Activated B cell treated with CpG ODN at 0.5 μM for 24 hours (primary cell): Measurements from ENCODE around the gene DNAH17. TPM values are rescaled to one million over a fixed set of nuclear protein-coding genes. Genes with fewer than 3 reads are reported as not detected.

Experiments
- ATAC-seq: fragments of 200-7000 bp; cut with Tn5 transposase; one replicate; pipeline ENCODE4 v1.10.0; 2021; ENCODE audit warnings: low read depth, mild to moderate bottlenecking, moderate library complexity
- CTCF ChIA-PET: fragments of 350-600 bp; sonication (Branson Sonifier 250); formaldehyde crosslinking; loops from one replicate; lab custom pipeline; 2021; ENCODE audit warnings: antibody characterized with exemption; lab: Charles Lee
- POLR2A ChIA-PET: fragments of 350-600 bp; sonication (Branson Sonifier 250); formaldehyde crosslinking; loops from one replicate; lab custom pipeline; 2021; ENCODE audit warnings: antibody characterized with exemption; lab: Charles Lee
- DNase-seq: peaks from one replicate; pipeline ENCODE4 v3.0.0; 2022
- H3K27ac Mint-ChIP-seq: one replicate; pipeline ENCODE4 v1.8.0; 2020; ENCODE audit warnings: mixed read lengths
- H3K27me3 Mint-ChIP-seq: one replicate; pipeline ENCODE4 v1.8.0; 2021; ENCODE audit warnings: mixed read lengths
- H3K36me3 Mint-ChIP-seq: one replicate; pipeline ENCODE4 v1.8.0; 2021; ENCODE audit warnings: low read depth, mixed read lengths
- H3K4me1 Mint-ChIP-seq: one replicate; pipeline ENCODE4 v1.8.0; 2021; ENCODE audit warnings: mixed read lengths
- H3K4me3 Mint-ChIP-seq: one replicate; pipeline ENCODE4 v1.8.0; 2020; ENCODE audit warnings: mild to moderate bottlenecking, mixed read lengths
- H3K9me3 Mint-ChIP-seq: one replicate; pipeline ENCODE4 v1.8.0; 2020; ENCODE audit warnings: mixed read lengths
- CTCF ChIP-seq: fragments of 200-600 bp; IDR thresholded peaks from one replicate; pipeline ENCODE4 v1.8.0; 2022; ENCODE audit warnings: antibody characterized with exemption, mild to moderate bottlenecking
- intact Hi-C: fragments of 100-400 bp; cut with micrococcal nuclease; formaldehyde crosslinking; loops from one replicate; pipeline ENCODE4 v1.15.1; 2024
- total RNA-seq: library from RNA; stranded (reverse); gene quantifications from 2 replicates; pipeline ENCODE4 v1.2.3, GENCODE V29; 2022

Gene DNAH17
- total RNA-seq, 1 donor from 2014 or later, result 0.13 TPM

- no peak overlapping the region for H3K4me3 Mint-ChIP-seq
- POLR2A ChIA-PET, result no interaction called here
- H3K27me3 Mint-ChIP-seq, result peaks cover 4% of the 10 kb centered on the region
- no peak for ATAC-seq
- intact Hi-C loops, result no loop called here
- no peak for DNase-seq
- no peaks in the 10 kb centered on the region for H3K9me3 Mint-ChIP-seq
- H3K27ac Mint-ChIP-seq, result no peak overlapping the region
- H3K36me3 Mint-ChIP-seq, result no peaks in the 10 kb centered on the region
- no peak for TF ChIP-seq CTCF
- CTCF ChIA-PET, result no interaction called here
- H3K4me1 Mint-ChIP-seq, result no peaks in the 10 kb centered on the region
These were observed 39.9 kb downstream of the DNAH17 start for GRCh38 chr17:78537217-78537860.

GRCh38 chr17:78535273-78536197 is 41.7 kb downstream of the DNAH17 start:
- Mint-ChIP-seq H3K36me3 (no peaks in the 10 kb centered on the region), H3K27me3 (peaks cover 4% of the 10 kb centered on the region), H3K9me3 (no peaks in the 10 kb centered on the region), H3K4me3 (no peak overlapping the region), H3K27ac (no peak overlapping the region), H3K4me1 (no peaks in the 10 kb centered on the region)
- CTCF ChIA-PET, result no interaction called here
- intact Hi-C loops, result no loop called here
- TF ChIP-seq CTCF, result no peak
- POLR2A ChIA-PET, result no interaction called here
- DNase-seq, result no peak
- ATAC-seq, result no peak

DNA sequence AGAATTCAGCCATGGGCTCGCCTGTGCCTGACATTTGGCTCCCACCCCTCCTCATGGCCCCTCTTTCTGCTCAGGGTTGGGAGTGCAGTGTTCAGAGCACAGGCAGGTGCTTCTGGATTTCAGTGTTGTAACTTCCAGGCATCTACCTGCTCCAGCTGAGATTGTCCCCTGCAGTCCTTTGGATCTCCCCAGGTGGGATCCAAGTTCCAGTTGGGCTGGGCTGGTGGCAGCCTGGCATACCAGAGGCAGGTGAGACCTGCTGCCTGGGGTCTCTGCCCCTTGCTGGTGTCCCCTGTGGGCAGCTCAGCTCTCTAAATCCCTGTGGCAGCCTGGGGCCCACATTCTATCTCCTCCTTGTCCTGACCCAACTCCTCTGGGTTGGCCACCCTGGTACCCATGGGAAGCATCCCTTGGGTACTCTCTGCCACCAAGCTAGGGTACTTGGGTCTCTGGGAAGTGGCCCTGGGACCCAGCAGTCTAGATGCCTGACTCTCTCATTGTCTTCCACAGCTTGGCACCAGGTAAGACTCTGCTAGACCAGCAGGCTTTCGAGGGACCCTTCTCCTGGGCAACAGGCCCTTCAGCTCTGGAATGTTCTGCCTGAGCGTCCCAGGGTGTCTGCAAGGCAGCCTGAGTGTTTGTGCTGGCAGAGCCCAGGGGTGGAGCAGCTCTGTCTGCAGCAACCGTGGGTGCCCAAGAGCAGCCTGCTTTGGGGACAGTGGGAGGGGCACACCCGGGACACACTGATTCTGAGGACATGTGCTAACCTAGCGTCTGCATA is 42.5 kb downstream of the DNAH17 start:
- TF ChIP-seq CTCF, result no peak
- DNase-seq, result no peak
- H3K27ac Mint-ChIP-seq, result no peak overlapping the region
- no peaks in the 10 kb centered on the region for H3K4me1 Mint-ChIP-seq
- no peak overlapping the region for H3K4me3 Mint-ChIP-seq
- no peaks in the 10 kb centered on the region for H3K36me3 Mint-ChIP-seq
- intact Hi-C loops, result no loop called here
- POLR2A ChIA-PET, result no interaction called here
- H3K27me3 Mint-ChIP-seq, result peaks cover 4% of the 10 kb centered on the region
- ATAC-seq, result no peak
- CTCF ChIA-PET, result no interaction called here
- no peaks in the 10 kb centered on the region for H3K9me3 Mint-ChIP-seq

GRCh38 chr17:78532922-78533640 is 44.1 kb downstream of the DNAH17 start:
- H3K27me3 Mint-ChIP-seq, result peaks cover 6% of the 10 kb centered on the region
- intact Hi-C loops, result no loop called here
- H3K4me3 Mint-ChIP-seq, result no peak overlapping the region
- DNase-seq (no peak), ATAC-seq (no peak)
- no peak for TF ChIP-seq CTCF
- CTCF ChIA-PET, result no interaction called here
- H3K9me3 Mint-ChIP-seq, result no peaks in the 10 kb centered on the region
- no peaks in the 10 kb centered on the region for H3K4me1 Mint-ChIP-seq
- no peaks in the 10 kb centered on the region for H3K36me3 Mint-ChIP-seq
- POLR2A ChIA-PET, result no interaction called here
- no peak overlapping the region for H3K27ac Mint-ChIP-seq
